HG03457 (cell line): ENCODE results near the gene AGPAT4.

ENCODE experiments used
- ATAC-seq: cut with Tn5 transposase; IDR thresholded peaks from one replicate; pipeline ENCODE4 v1.9.1; 2021; ENCODE audit warnings: moderate number of reproducible peaks; ENCODE audit not compliant: unreplicated experiment

AGPAT4 gene

GRCh38 chr6:161169035-161169434 is 104.8 kb downstream of the AGPAT4 start:
- no peak for ATAC-seq

- no peak for ATAC-seq
Measured at GRCh38 chr6:161168281-161168891, 105.5 kb downstream of the AGPAT4 start.

GRCh38 chr6:161166677-161167076 is 107.2 kb downstream of the AGPAT4 start:
- ATAC-seq, result no peak

GRCh38 chr6:161166176-161166575 is 107.7 kb downstream of the AGPAT4 start:
- no peak for ATAC-seq

DNA sequence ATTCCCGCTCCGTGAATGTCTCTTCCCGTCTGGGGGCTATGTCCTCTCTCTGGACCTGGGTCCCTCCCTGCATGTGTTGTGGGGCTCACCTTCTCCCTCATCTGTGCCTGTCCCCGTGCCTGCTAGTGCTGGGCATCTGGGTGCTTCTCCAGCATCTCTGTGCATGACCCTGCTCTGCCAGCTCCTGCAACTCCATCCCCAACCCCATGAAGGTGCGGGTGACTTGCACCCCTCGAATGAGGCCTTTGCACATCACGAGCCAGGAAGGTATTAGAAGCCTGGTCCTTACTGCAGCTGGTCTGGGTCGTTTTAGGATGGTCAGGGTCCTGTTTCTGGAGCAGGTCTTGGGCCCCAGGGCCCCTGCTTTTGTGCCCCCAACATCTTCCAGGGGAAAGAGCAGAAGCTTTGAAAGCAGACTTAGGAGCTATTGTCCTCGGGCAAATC is 109.7 kb downstream of the AGPAT4 start:
- no peak for ATAC-seq

DNA sequence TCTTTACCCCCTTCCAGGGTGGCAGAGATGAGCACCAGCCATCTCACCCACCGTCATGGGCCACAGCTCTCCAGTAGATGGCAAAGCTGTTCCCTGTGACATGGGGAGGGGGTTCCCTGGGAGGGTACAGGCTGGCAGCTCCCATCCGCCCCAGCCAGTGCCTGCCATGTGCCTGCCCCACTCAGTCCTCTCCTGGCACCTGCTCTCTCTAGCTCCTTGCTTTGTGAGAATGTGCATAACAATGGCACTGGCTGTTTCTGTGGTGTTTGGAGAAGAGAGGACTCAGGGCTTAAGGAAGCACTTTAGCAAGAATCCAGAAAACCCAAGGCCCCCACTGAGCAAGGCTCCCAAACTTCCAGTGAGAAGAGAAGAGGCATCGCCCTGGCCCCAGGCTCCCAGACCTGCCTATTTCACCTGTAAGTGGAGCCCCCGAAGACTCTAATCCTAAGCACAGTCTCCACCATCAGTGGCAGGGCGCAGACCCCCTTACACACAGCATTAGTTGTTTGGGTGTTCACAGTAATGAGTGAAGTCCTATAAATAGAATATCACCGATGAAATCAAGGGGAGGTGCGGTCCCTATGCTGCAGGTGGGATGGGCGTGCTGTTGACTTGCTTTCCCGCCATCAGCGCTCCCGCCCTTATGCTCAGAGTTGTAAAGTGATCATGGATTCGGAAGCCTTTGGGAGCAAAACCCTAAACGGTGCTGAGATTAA is 110.2 kb downstream of the AGPAT4 start:
- no peak for ATAC-seq

- ATAC-seq, result no peak
Measured at GRCh38 chr6:161162722-161163121, 111.1 kb downstream of the AGPAT4 start.

- no peak for ATAC-seq
Measured at GRCh38 chr6:161161889-161162624, 111.8 kb downstream of the AGPAT4 start.

GRCh38 chr6:161161121-161161520 is 112.7 kb downstream of the AGPAT4 start:
- ATAC-seq, result no peak

DNA sequence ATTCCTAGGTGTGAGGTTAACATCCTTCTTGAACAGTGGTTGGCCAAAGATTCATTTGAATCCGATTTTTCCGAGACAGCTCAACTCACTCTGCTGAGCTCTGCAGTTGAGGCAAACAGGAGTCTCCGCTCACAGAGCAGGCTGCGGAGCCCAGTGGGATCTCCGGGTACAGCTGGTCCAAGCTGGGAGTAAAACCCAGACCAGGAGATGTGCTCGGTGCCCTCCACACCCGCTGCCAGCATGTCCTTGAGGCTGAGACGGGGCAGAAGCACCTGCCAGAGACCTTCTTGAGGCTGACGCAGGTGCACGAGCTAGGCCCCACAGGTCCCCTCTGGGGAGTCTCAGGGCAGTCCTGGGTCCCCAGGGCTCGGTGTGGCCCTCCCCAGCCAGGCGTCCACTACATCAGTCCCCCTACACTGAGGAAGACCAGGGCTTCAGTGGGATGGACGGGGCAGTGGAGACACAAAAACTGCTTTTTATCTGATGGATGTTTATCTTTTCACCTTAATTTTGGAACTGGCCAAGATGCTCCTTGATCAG is 119.0 kb downstream of the AGPAT4 start:
- ATAC-seq, result no peak

- ATAC-seq, result no peak
Measured at GRCh38 chr6:161153725-161154124, 120.1 kb downstream of the AGPAT4 start.

DNA sequence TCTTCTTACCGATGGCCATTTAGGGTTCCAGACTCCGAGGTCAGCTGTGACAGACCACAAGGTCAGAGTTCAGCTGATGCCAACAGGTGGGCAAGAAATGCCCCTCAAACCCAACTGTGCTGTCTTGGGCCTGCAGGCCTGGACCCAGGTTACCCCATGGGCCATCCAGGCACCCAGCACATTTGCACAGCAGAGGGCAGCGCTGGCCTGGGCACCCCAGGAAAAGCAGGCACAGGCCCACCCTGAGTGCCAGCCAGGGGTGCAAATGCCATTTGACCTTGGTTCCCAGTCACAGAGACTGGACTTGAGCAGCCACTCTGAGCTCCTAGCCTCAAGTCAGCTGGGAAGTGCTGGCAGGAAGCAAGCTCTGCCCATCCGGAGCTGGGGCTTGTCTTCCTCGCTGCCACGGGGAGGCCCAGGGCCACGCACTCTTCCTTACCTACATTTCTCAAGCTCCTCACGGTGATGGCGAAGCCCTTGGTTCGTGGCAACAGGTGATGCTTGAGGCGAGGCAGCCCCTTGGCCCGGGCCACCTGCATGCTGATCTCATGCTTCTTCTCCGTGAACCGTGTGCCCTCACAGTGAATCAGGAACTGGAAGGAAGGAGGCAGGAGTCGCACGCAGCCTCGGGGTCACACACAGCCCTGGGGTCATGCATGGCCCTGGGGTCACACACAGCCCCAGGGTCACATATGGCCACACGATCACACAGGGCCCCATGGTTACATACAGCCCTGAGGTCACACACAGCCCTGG is 120.8 kb downstream of the AGPAT4 start:
- ATAC-seq, result no peak

GRCh38 chr6:161152527-161152862 is 121.4 kb downstream of the AGPAT4 start:
- no peak for ATAC-seq

DNA sequence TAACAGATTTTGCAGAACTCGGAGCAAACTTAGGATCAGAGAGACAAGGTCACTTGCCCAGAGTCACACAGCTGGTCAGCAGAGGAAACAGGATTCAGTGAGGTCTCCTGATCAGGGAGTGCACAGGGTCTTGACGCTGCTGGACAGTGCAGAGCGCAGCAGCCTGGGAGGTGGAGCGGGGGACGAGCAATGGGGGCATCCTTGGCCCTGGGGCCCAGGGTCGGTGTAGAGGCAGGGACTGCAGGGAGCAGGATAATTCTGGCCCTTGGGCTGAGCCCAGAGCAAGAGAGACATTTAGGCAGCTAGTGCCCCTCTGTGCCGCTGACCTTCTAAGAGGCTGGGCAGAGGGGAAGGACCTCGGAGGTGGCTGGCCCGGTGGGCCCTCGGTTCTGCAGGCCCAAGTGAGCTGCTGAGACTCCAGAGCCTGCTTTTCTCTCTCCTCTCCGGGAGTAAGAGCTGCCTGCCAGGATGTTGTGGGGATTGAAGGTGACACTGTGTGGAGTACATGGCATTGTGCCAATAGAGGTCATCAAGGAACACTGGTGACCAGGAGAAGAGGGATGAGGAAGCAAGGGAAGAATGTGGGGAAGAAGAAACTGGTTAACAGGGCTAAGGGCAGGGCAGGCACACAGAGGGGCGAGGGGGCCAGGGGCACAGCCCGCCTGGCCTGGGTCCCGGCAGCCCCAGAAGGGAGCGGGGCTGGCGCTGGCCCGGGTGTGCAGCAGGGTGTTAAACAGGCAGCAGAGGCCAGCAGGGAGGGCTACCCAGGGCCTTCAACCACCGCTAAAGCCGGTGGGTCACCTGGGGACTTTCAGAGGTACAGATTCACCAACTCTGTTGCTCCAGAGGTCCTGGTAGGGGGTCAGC is 122.0 kb downstream of the AGPAT4 start:
- ATAC-seq, result no peak

GRCh38 chr6:161151059-161151645 is 122.7 kb downstream of the AGPAT4 start:
- no peak for ATAC-seq

DNA sequence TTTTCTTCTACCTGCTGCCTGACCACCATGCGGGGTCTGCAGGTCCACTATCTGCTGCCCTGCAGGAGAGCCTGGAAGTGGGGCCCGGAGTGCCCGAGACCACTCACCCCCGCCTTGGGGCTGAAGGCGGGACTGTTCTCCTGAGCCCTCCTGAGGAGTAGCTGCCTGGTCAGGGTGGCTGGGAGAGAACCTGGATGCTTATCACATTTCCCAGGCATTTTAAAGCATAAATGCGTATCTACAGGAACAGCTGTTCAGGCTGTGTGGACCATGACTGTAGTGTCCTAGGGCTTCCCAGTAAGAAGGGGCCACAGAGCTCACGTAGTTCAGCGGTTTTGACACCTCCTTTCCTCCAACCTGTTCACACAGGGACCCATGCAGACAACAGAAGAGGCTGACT is 123.3 kb downstream of the AGPAT4 start:
- no peak for ATAC-seq

DNA sequence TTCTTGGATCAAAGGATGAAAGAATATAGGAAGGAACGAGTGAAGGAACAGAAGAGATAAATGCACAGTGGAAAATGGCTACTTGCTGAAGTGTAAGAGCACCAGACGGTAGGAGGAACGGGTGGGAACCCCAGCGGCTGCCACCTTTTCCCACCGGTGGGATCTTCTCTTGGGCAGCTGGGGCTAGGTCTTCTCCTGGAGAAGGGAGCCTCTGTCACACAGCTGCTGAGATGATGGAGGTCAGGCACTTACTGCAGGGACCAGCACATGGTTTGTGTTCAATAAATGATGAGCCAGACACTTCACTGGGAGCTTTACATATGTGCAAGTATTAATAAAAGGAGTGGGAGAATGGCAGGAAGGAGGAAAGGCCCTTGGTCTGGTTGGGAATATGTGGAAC is 123.7 kb downstream of the AGPAT4 start:
- ATAC-seq, result no peak

- ATAC-seq, result no peak
Measured at GRCh38 chr6:161143663-161144430, 130.0 kb downstream of the AGPAT4 start.

DNA sequence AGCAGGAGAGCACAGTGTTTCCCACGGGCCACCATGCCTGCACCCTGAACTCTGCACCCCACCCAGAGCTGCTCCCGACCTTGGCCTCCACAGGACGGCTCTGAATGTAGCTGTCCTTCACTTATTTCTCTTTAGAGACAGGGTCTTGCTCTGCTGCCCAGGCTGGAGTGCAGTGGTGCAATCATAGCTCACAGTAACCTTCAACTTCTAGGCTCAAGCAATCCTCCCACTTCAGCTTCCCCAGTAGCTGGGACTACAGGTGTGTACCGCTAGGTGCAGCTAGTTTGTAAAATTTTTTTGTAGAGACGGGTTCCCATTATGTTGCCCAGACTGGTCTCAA is 130.9 kb downstream of the AGPAT4 start:
- no peak for ATAC-seq
